HFFc6 (cell line): ENCODE measurements around the gene HMCN1. TPM values are rescaled to one million over a fixed set of nuclear protein-coding genes. Genes with fewer than 3 reads are reported as not detected.

Experiments
- DNase-seq: peaks from one replicate; pipeline ENCODE4 v3.0.0-alpha.2; 2018
- H3K27ac Mint-ChIP-seq: 2 replicates; pipeline ENCODE4 v1.8.0; 2020; ENCODE audit warnings: mild to moderate bottlenecking, mixed read lengths
- H3K27me3 Mint-ChIP-seq: 2 replicates; pipeline ENCODE4 v1.8.0; 2021; ENCODE audit warnings: mild to moderate bottlenecking, moderate library complexity, mixed read lengths; ENCODE audit not compliant: insufficient read depth
- H3K36me3 Mint-ChIP-seq: 2 replicates; pipeline ENCODE4 v1.8.0; 2021; ENCODE audit warnings: low read depth, mixed read lengths
- H3K4me1 Mint-ChIP-seq: 2 replicates; pipeline ENCODE4 v1.8.0; 2020; ENCODE audit warnings: low read depth, mixed read lengths
- H3K4me3 Mint-ChIP-seq: 2 replicates; pipeline ENCODE4 v1.8.0; 2020; ENCODE audit warnings: mild to moderate bottlenecking, moderate library complexity, mixed read lengths
- H3K9me3 Mint-ChIP-seq: 2 replicates; pipeline ENCODE4 v1.8.0; 2020; ENCODE audit warnings: mild to moderate bottlenecking, mixed read lengths
- CTCF ChIP-seq: fragments of 200-600 bp; sonication (generic); IDR thresholded peaks from 2 replicates; pipeline ENCODE4 v1.5.0; 2021; ENCODE audit warnings: antibody characterized with exemption, mild to moderate bottlenecking
- total RNA-seq, 6 experiments: library from RNA; stranded (reverse); fragmentation: NEBNext Ultra II Directional; extraction: Animal tissue kit (Norgen Biotek cat#: 25700); gene quantifications; 2 replicates in 1 of 6; 3 replicates in 5 of 6; pipeline ENCODE4 v1.2.3, GENCODE V29; 2021

Gene HMCN1
- total RNA-seq, 6 experiments from 2014 or later, result 1.2 to 1.8 (median 1.5) TPM

- TF ChIP-seq CTCF, result no peak
- no peak for DNase-seq
- Mint-ChIP-seq H3K36me3 (no peaks in the 10 kb centered on the region), H3K4me1 (peaks cover 24% of the 10 kb centered on the region), H3K9me3 (peaks cover 5% of the 10 kb centered on the region), H3K27ac (no peak overlapping the region), H3K4me3 (no peak overlapping the region), H3K27me3 (no peaks in the 10 kb centered on the region)
Observed at GRCh38 chr1:185894791-185895190, 160.6 kb downstream of the HMCN1 start.

- Mint-ChIP-seq H3K9me3 (peaks cover 5% of the 10 kb centered on the region), H3K4me3 (no peak overlapping the region), H3K27ac (no peak overlapping the region), H3K27me3 (no peaks in the 10 kb centered on the region), H3K36me3 (no peaks in the 10 kb centered on the region), H3K4me1 (peaks cover 24% of the 10 kb centered on the region)
- TF ChIP-seq CTCF, result no peak
- no peak for DNase-seq
Observed at GRCh38 chr1:185895208-185895900, 161.2 kb downstream of the HMCN1 start.

GRCh38 chr1:185896863-185897262 is 162.7 kb downstream of the HMCN1 start:
- H3K27ac Mint-ChIP-seq, result peak overlapping the region; percentile 7; the same call in 1 of the 2 replicates
- peaks cover 24% of the 10 kb centered on the region for H3K4me1 Mint-ChIP-seq
- no peak for DNase-seq
- H3K27me3 Mint-ChIP-seq, result no peaks in the 10 kb centered on the region
- TF ChIP-seq CTCF, result no peak
- H3K36me3 Mint-ChIP-seq, result no peaks in the 10 kb centered on the region
- H3K9me3 Mint-ChIP-seq, result peaks cover 2% of the 10 kb centered on the region
- H3K4me3 Mint-ChIP-seq, result no peak overlapping the region

- no peak overlapping the region for H3K27ac Mint-ChIP-seq
- H3K4me1 Mint-ChIP-seq, result no peaks in the 10 kb centered on the region
- no peaks in the 10 kb centered on the region for H3K9me3 Mint-ChIP-seq
- TF ChIP-seq CTCF, result no peak
- H3K27me3 Mint-ChIP-seq, result no peaks in the 10 kb centered on the region; the same call in 1 of the 2 replicates
- H3K4me3 Mint-ChIP-seq, result no peak overlapping the region
- H3K36me3 Mint-ChIP-seq, result no peaks in the 10 kb centered on the region
- no peak for DNase-seq
Observed at GRCh38 chr1:185906186-185906585, 172.0 kb downstream of the HMCN1 start.

- Mint-ChIP-seq H3K27ac (no peak overlapping the region), H3K36me3 (no peaks in the 10 kb centered on the region)
- DNase-seq, result no peak
Observed at GRCh38 chr1:185907246-185907645, 173.1 kb downstream of the HMCN1 start.

More at GRCh38 chr1:185907246-185907645, 173.1 kb downstream of the HMCN1 start:
- no peaks in the 10 kb centered on the region for H3K9me3 Mint-ChIP-seq
- no peak overlapping the region for H3K4me3 Mint-ChIP-seq
- TF ChIP-seq CTCF, result no peak
- H3K27me3 Mint-ChIP-seq, result no peaks in the 10 kb centered on the region; the same call in 1 of the 2 replicates
- no peaks in the 10 kb centered on the region for H3K4me1 Mint-ChIP-seq
